HepG2 (cell line): ENCODE results near the gene ECHDC1. TPM values are rescaled to one million over a fixed set of nuclear protein-coding genes. Genes with fewer than 3 reads are reported as not detected.
A peak's percentile ranks its signal among the peaks of the same experiment; 100 is the strongest.

Source experiments
- AHDC1 ChIP-seq: sonication (generic); formaldehyde crosslinking; IDR thresholded peaks from 2 replicates; pipeline ENCODE4 v1.5.1; 2020; ENCODE audit warnings: mild to moderate bottlenecking, missing genetic modification reagents, borderline replicate concordance
- KLF12 ChIP-seq: sonication (generic); formaldehyde crosslinking; IDR thresholded peaks from 2 replicates; pipeline ENCODE4 v1.4.0; 2020; ENCODE audit warnings: missing genetic modification reagents, borderline replicate concordance
- NCOA1 ChIP-seq: sonication (generic); formaldehyde crosslinking; IDR thresholded peaks from 2 replicates; pipeline ENCODE4 v1.9.0; 2021; ENCODE audit warnings: missing genetic modification reagents
- PHF5A ChIP-seq: IDR thresholded peaks from one replicate; pipeline ENCODE4 v1.6.1; 2018; ENCODE audit warnings: low read depth, missing genetic modification reagents; ENCODE audit not compliant: unreplicated experiment
- PPARG ChIP-seq: conservative IDR thresholded peaks from 2 replicates; pipeline ENCODE4 v1.6.1; 2016; ENCODE audit warnings: missing biosample characterization, missing genetic modification reagents
- RBM39 ChIP-seq: fragments of 200-400 bp; formaldehyde crosslinking; IDR thresholded peaks from one replicate; pipeline ENCODE4 v1.6.1; 2018; ENCODE audit warnings: antibody characterized with exemption, mild to moderate bottlenecking, low read depth, low read length; ENCODE audit not compliant: poor library complexity, severe bottlenecking
- SNRNP70 ChIP-seq: fragments of 200-400 bp; formaldehyde crosslinking; IDR thresholded peaks from 2 replicates; pipeline ENCODE4 v1.6.1; 2017; ENCODE audit warnings: mild to moderate bottlenecking, low read depth, low read length, moderate library complexity
- ZBTB42 ChIP-seq: sonication (generic); formaldehyde crosslinking; IDR thresholded peaks from 2 replicates; pipeline ENCODE4 v1.5.0; 2020; ENCODE audit warnings: mild to moderate bottlenecking, missing genetic modification reagents
- ZHX1 ChIP-seq: sonication (generic); formaldehyde crosslinking; IDR thresholded peaks from 2 replicates; pipeline ENCODE4 v1.8.1; 2022; ENCODE audit warnings: low read depth, mild to moderate bottlenecking, missing genetic modification reagents
- ZNF101 ChIP-seq: sonication (generic); formaldehyde crosslinking; IDR thresholded peaks from 2 replicates; pipeline ENCODE4 v1.4.0; 2020; ENCODE audit warnings: mild to moderate bottlenecking, low read depth, missing genetic modification reagents, borderline replicate concordance
- ZNF232 ChIP-seq: sonication (generic); formaldehyde crosslinking; IDR thresholded peaks from 2 replicates; pipeline ENCODE4 v1.4.0; 2020; ENCODE audit warnings: missing genetic modification reagents, borderline replicate concordance
- ZNF335 ChIP-seq: sonication (generic); formaldehyde crosslinking; IDR thresholded peaks from 2 replicates; pipeline ENCODE4 v1.4.0; 2020; ENCODE audit warnings: missing genetic modification reagents
- ZNF543 ChIP-seq: sonication (generic); formaldehyde crosslinking; IDR thresholded peaks from 2 replicates; pipeline ENCODE4 v1.4.0; 2020; ENCODE audit warnings: mild to moderate bottlenecking, missing genetic modification reagents
- ZNF562 ChIP-seq: sonication (generic); formaldehyde crosslinking; IDR thresholded peaks from 2 replicates; pipeline ENCODE4 v1.8.0; 2022; ENCODE audit warnings: missing genetic modification reagents, borderline replicate concordance
- ZNF703 ChIP-seq: sonication (generic); formaldehyde crosslinking; IDR thresholded peaks from 2 replicates; pipeline ENCODE4 v1.5.1; 2020; ENCODE audit warnings: missing genetic modification reagents, mild to moderate bottlenecking, moderate library complexity, borderline replicate concordance
- ZNF772 ChIP-seq: sonication (generic); formaldehyde crosslinking; IDR thresholded peaks from 2 replicates; pipeline ENCODE4 v1.5.0; 2020; ENCODE audit warnings: mild to moderate bottlenecking, missing genetic modification reagents
- polyA plus RNA-seq, 8 experiments: library from polyadenylated mRNA; depleted of rRNA in 3 of 8; stranded (reverse) in 7 of 8; unstranded in 1 of 8; fragments of >200 nt; fragmentation: Illumina TruSeq in 4 of 8; extraction: Trizol in 4 of 8; gene quantifications; 2 replicates each; pipeline versions ENCODE4 v1.2.1 to v1.2.3, GENCODE V29; 2011 to 2016; ENCODE audit warnings: low read depth in 4 of 8, missing spikeins in 1 of 8, mixed read lengths in 1 of 8; ENCODE audit not compliant: insufficient read depth in 1 of 8
- total RNA-seq, 5 experiments: library from RNA; depleted of rRNA; stranded (reverse); fragments of >200 nt; fragmentation: Illumina TruSeq; extraction: Trizol; gene quantifications; 2 replicates each; pipeline ENCODE4 v1.2.3, GENCODE V29; 2016; ENCODE audit warnings: low read depth in 1 of 5
- TF ChIP-seq, protein P1 (sequence below): IDR thresholded peaks from 2 replicates; pipeline ENCODE4 v1.6.1; 2016; ENCODE audit warnings: control low read depth

The ECHDC1 gene
- total and polyA plus RNA-seq, 2 of the 13 experiments (the other 11 are each of a cell fraction or from before 2014, with no cell fraction given) = 32.8 to 98.1 TPM

- TF ChIP-seq ZHX1 (CRISPR knock-in tag) = peak; percentile 93
- peak; percentile 89 for TF ChIP-seq ZNF543 (CRISPR knock-in tag)
- 0 out of 2 replicates have a peak, but pooled peaks have one; percentile 4 for TF ChIP-seq ZBTB42 (CRISPR knock-in tag)
- TF ChIP-seq PHF5A = peak; percentile 34
- TF ChIP-seq AHDC1 (CRISPR knock-in tag) = 0 out of 2 replicates have a peak, but pooled peaks have one; percentile 25
- no peak for TF ChIP-seq SNRNP70
- TF ChIP-seq ZNF335 (CRISPR knock-in tag) = no peak
- no peak for TF ChIP-seq NCOA1 (CRISPR knock-in tag)
- no peak; the same call in 1 of the 2 replicates for TF ChIP-seq ZNF703 (CRISPR knock-in tag)
- peak; percentile 71; the same call in 1 of the 2 replicates for TF ChIP-seq ZNF232 (CRISPR knock-in tag)
- TF ChIP-seq RBM39 = peak; percentile 96
- TF ChIP-seq ZNF562 (CRISPR knock-in tag) = no peak
- TF ChIP-seq ZNF772 (CRISPR knock-in tag) = peak; percentile 85
- TF ChIP-seq ZNF101 (CRISPR knock-in tag) = 0 out of 2 replicates have a peak, but pooled peaks have one; percentile 26
- no peak for TF ChIP-seq PPARG
- TF ChIP-seq, protein P1, sequence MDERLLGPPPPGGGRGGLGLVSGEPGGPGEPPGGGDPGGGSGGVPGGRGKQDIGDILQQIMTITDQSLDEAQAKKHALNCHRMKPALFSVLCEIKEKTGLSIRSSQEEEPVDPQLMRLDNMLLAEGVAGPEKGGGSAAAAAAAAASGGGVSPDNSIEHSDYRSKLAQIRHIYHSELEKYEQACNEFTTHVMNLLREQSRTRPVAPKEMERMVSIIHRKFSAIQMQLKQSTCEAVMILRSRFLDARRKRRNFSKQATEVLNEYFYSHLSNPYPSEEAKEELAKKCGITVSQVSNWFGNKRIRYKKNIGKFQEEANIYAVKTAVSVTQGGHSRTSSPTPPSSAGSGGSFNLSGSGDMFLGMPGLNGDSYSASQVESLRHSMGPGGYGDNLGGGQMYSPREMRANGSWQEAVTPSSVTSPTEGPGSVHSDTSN (CRISPR knock-in tag) = no peak
- peak; percentile 39; the same call in 1 of the 2 replicates for TF ChIP-seq KLF12 (CRISPR knock-in tag)
Measured at GRCh38 chr6:127266892-127267645, 76.3 kb downstream of the ECHDC1 start (continued).
